Hepatocyte (in vitro differentiated cells): ENCODE data around the gene TANGO6. TPM values are rescaled to one million over a fixed set of nuclear protein-coding genes. Genes with fewer than 3 reads are reported as not detected.

Experiments
- DNase-seq: peaks from one replicate; pipeline ENCODE4 v3.0.0-alpha.2; 2016; ENCODE audit warnings: low spot score
- H2AFZ ChIP-seq: fragments of 200-600 bp; sonication (generic); 2 replicates; pipeline ENCODE4 v1.6.0; 2016; ENCODE audit warnings: antibody characterized with exemption, mild to moderate bottlenecking
- H3K27ac ChIP-seq: fragments of 200-600 bp; sonication (generic); 2 replicates; pipeline ENCODE4 v1.5.1; 2016; ENCODE audit warnings: mild to moderate bottlenecking
- H3K27me3 ChIP-seq: fragments of 200-600 bp; sonication (generic); 2 replicates; pipeline ENCODE4 v1.6.1; 2016
- H3K36me3 ChIP-seq: fragments of 200-600 bp; sonication (generic); replicated peaks from 2 replicates; pipeline ENCODE4 v1.5.1; 2016; ENCODE audit warnings: low read depth; ENCODE audit not compliant: insufficient read depth
- H3K4me1 ChIP-seq: fragments of 200-600 bp; sonication (generic); 2 replicates; pipeline ENCODE4 v1.5.1; 2016; ENCODE audit warnings: mild to moderate bottlenecking, moderate library complexity; ENCODE audit not compliant: insufficient read depth
- H3K4me2 ChIP-seq: fragments of 200-600 bp; sonication (generic); 2 replicates; pipeline ENCODE4 v1.6.0; 2016
- H3K4me3 ChIP-seq: fragments of 200-600 bp; sonication (generic); 2 replicates; pipeline ENCODE4 v1.5.1; 2016; ENCODE audit warnings: mild to moderate bottlenecking
- H3K79me2 ChIP-seq: fragments of 200-600 bp; sonication (generic); 2 replicates; pipeline ENCODE4 v1.6.0; 2017; ENCODE audit warnings: mild to moderate bottlenecking
- H3K9me2 ChIP-seq: fragments of 200-600 bp; sonication (generic); replicated peaks from 2 replicates; pipeline ENCODE4 v1.6.0; 2017; ENCODE audit warnings: mild to moderate bottlenecking; ENCODE audit not compliant: insufficient read depth
- H3K9me3 ChIP-seq: fragments of 200-600 bp; sonication (generic); 2 replicates; pipeline ENCODE4 v1.5.1; 2016; ENCODE audit warnings: low read depth, mild to moderate bottlenecking
- H4K20me1 ChIP-seq: fragments of 200-600 bp; sonication (generic); 2 replicates; pipeline ENCODE4 v1.6.0; 2016; ENCODE audit warnings: mild to moderate bottlenecking; ENCODE audit not compliant: insufficient read depth, poor library complexity, severe bottlenecking
- CTCF ChIP-seq: fragments of 200-600 bp; sonication (generic); IDR thresholded peaks from 2 replicates; pipeline ENCODE4 v1.5.1; 2016; ENCODE audit warnings: antibody characterized with exemption, mild to moderate bottlenecking; ENCODE audit not compliant: poor library complexity
- EZH2 ChIP-seq: fragments of 200-600 bp; sonication (generic); IDR thresholded peaks from 2 replicates; pipeline ENCODE4 v1.6.1; 2016; ENCODE audit warnings: antibody characterized with exemption, mild to moderate bottlenecking, borderline replicate concordance
- EZH2phosphoT487 ChIP-seq: fragments of 200-600 bp; sonication (generic); IDR thresholded peaks from one replicate; pipeline ENCODE4 v1.6.1; 2018; ENCODE audit warnings: antibody characterized with exemption, mild to moderate bottlenecking, low read depth, moderate library complexity; ENCODE audit not compliant: unreplicated experiment, severe bottlenecking
- WGBS: methylation state at CpG from one replicate; pipeline ENCODE4 v1.1.6; 2016; ENCODE audit warnings: low lambda C conversion rate; ENCODE audit errors: missing lambda C conversion rate; 5-methylcytosine and 5-hydroxymethylcytosine counted together
- polyA plus RNA-seq: library from polyadenylated mRNA; unstranded; fragments of >200 nt; fragmentation: Nextera tagmentation; extraction: Ambion mirVana; gene quantifications from 2 replicates; pipeline ENCODE4 v1.2.1, GENCODE V29; 2016
- total RNA-seq: library from RNA; depleted of rRNA; stranded (reverse); fragments of >200 nt; gene quantifications from 2 replicates; pipeline ENCODE4 v1.2.3, GENCODE V29; 2014

TANGO6 gene
- total and polyA plus RNA-seq, 2 experiments from 2014 or later: 4.8 to 6.5 TPM

- Histone ChIP-seq H3K9me2 (no peaks in the 10 kb centered on the region), H3K9me3 (no peaks in the 10 kb centered on the region), H3K79me2 (no peaks in the 10 kb centered on the region), H3K27me3 (no peaks in the 10 kb centered on the region), H3K4me3 (no peak overlapping the region), H2AFZ (no peak overlapping the region), H4K20me1 (no peaks in the 10 kb centered on the region), H3K36me3 (no peaks in the 10 kb centered on the region), H3K4me1 (peaks cover 11% of the 10 kb centered on the region), H3K27ac (no peak overlapping the region), H3K4me2 (no peak overlapping the region)
- DNase-seq: no peak
- 69% methylated on average over 1 of the region's 1 CpG for WGBS
- no peak for TF ChIP-seq CTCF
- no peak for TF ChIP-seq EZH2
- no peak for TF ChIP-seq EZH2phosphoT487
These were observed 154.2 kb downstream of the TANGO6 start for GRCh38 chr16:68997564-68997963.

- H3K36me3 ChIP-seq: no peaks in the 10 kb centered on the region
- no peak overlapping the region for H2AFZ ChIP-seq
- H3K4me1 ChIP-seq: peaks cover 10% of the 10 kb centered on the region
- WGBS: 76% methylated on average over 1 of the region's 1 CpG
- no peaks in the 10 kb centered on the region for H4K20me1 ChIP-seq
- H3K27me3 ChIP-seq: no peaks in the 10 kb centered on the region
- H3K4me2 ChIP-seq: no peak overlapping the region
- DNase-seq: no peak
- no peaks in the 10 kb centered on the region for H3K9me2 ChIP-seq
- H3K4me3 ChIP-seq: no peak overlapping the region
- H3K79me2 ChIP-seq: no peaks in the 10 kb centered on the region
- peaks cover 4% of the 10 kb centered on the region for H3K9me3 ChIP-seq
- H3K27ac ChIP-seq: no peak overlapping the region
- TF ChIP-seq EZH2: no peak
- TF ChIP-seq EZH2phosphoT487: no peak
- TF ChIP-seq CTCF: no peak
These were observed 155.8 kb downstream of the TANGO6 start for GRCh38 chr16:68999114-68999513.

GRCh38 chr16:69003500-69003899 lies 160.2 kb downstream of the TANGO6 start:
- no peaks in the 10 kb centered on the region for H4K20me1 ChIP-seq
- 58% methylated on average over 1 of the region's 1 CpG for WGBS

More at GRCh38 chr16:69003500-69003899, 160.2 kb downstream of the TANGO6 start:
- Histone ChIP-seq H3K9me2 (no peaks in the 10 kb centered on the region), H3K4me3 (no peak overlapping the region), H3K4me1 (no peaks in the 10 kb centered on the region), H3K27ac (no peak overlapping the region), H3K79me2 (no peaks in the 10 kb centered on the region), H3K27me3 (no peaks in the 10 kb centered on the region), H3K36me3 (no peaks in the 10 kb centered on the region), H3K4me2 (no peak overlapping the region), H3K9me3 (peaks cover 4% of the 10 kb centered on the region), H2AFZ (no peak overlapping the region)
- DNase-seq: no peak
- no peak for TF ChIP-seq EZH2phosphoT487
- no peak for TF ChIP-seq EZH2
- TF ChIP-seq CTCF: no peak
